ENCODE results near the gene ENPP3. TPM values are rescaled to one million over a fixed set of nuclear protein-coding genes. Genes with fewer than 3 reads are reported as not detected.

Gene ENPP3
- total RNA-seq, 1 experiment from 2014 or later, result not detected

DNA sequence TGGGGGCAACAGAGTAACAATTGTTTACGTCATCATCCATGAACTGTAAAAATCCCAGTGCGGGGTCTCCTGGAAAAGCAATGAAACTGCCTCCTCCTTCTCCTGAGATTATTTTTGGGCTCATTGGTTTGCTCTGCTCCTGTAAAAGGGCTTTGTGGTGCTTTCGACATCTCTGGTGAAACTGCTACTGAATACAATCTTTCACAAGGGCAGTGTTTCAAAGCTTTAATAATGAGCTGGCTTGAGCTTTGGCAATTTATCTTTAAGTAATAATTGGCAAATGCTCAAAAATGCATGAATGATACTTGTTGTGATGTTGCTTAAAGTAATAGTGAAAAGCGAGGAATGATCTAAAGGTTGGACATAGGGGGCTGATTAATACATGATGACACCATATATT lies 127.2 kb downstream of the ENPP3 start:
- POLR2A ChIA-PET, result no interaction called here
- DNase-seq (ENCODE audit: unreplicated experiment), result no peak
- TF ChIP-seq, protein P1, sequence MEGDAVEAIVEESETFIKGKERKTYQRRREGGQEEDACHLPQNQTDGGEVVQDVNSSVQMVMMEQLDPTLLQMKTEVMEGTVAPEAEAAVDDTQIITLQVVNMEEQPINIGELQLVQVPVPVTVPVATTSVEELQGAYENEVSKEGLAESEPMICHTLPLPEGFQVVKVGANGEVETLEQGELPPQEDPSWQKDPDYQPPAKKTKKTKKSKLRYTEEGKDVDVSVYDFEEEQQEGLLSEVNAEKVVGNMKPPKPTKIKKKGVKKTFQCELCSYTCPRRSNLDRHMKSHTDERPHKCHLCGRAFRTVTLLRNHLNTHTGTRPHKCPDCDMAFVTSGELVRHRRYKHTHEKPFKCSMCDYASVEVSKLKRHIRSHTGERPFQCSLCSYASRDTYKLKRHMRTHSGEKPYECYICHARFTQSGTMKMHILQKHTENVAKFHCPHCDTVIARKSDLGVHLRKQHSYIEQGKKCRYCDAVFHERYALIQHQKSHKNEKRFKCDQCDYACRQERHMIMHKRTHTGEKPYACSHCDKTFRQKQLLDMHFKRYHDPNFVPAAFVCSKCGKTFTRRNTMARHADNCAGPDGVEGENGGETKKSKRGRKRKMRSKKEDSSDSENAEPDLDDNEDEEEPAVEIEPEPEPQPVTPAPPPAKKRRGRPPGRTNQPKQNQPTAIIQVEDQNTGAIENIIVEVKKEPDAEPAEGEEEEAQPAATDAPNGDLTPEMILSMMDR (IDR thresholded peaks at IDR 0.05; ENCODE audit: unreplicated experiment), result no peak
- intact Hi-C loops (cut with micrococcal nuclease), result no loop called here
- Mint-ChIP-seq H3K27ac (ENCODE audit: low read depth, unreplicated experiment) (no peak overlapping the region), H3K27me3 (ENCODE audit: insufficient read depth, unreplicated experiment) (no peaks in the 10 kb centered on the region), H3K4me1 (ENCODE audit: insufficient read depth, unreplicated experiment) (peaks cover 6% of the 10 kb centered on the region), H3K4me3 (ENCODE audit: unreplicated experiment) (no peak overlapping the region), H3K9me3 (ENCODE audit: unreplicated experiment) (no peaks in the 10 kb centered on the region), H3K36me3 (ENCODE audit: insufficient read depth, unreplicated experiment) (peaks cover 6% of the 10 kb centered on the region)
- CTCF ChIA-PET, result no interaction called here
- no TSS peak for BruUV-seq (replicated peaks)

DNA sequence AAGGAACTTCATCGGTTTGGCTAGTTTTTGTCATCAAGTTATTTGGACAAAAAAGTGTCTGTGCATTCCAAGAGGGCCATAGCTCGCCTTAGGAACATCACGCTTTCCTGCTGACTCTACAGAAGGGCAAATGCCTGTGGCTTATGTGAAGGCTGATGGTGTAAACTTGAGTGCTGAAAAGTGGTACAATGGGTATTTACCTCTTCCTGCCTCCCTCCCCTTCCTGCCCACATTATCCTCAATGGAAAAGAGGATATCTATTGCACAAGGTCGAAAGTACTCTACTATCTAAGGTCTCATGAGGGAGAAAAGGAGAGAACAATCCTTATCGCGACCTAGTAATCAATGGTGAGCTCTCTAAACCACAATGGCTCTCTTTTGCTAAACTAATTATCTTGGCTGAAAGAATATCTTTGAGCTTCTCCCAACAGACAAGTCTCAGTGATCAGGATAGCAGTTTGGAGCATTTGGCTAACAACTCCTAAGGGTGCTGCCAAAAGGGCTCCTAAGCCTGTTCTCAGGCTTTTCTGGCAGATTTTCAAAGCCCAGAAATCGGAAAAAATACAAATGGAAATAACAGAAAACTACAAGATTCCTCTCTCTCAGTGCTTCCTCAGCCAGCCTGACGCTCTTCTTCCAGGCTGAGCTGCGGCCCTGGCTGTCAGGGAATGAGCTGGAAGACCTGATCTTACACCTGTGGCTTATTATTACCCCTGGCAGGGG lies 128.1 kb downstream of the ENPP3 start:
- Mint-ChIP-seq H3K4me1 (ENCODE audit: insufficient read depth, unreplicated experiment) (peaks cover 6% of the 10 kb centered on the region), H3K4me3 (ENCODE audit: unreplicated experiment) (no peak overlapping the region), H3K9me3 (ENCODE audit: unreplicated experiment) (no peaks in the 10 kb centered on the region), H3K27me3 (ENCODE audit: insufficient read depth, unreplicated experiment) (no peaks in the 10 kb centered on the region), H3K27ac (ENCODE audit: low read depth, unreplicated experiment) (no peak overlapping the region), H3K36me3 (ENCODE audit: insufficient read depth, unreplicated experiment) (peaks cover 6% of the 10 kb centered on the region)
- BruUV-seq (replicated peaks), result no TSS peak
- ChIA-PET POLR2A (no interaction called here), CTCF (no interaction called here)
- TF ChIP-seq, protein P1 (IDR thresholded peaks at IDR 0.05; ENCODE audit: unreplicated experiment), result no peak
- no peak for DNase-seq (ENCODE audit: unreplicated experiment)
- intact Hi-C loops (cut with micrococcal nuclease), result no loop called here

DNA sequence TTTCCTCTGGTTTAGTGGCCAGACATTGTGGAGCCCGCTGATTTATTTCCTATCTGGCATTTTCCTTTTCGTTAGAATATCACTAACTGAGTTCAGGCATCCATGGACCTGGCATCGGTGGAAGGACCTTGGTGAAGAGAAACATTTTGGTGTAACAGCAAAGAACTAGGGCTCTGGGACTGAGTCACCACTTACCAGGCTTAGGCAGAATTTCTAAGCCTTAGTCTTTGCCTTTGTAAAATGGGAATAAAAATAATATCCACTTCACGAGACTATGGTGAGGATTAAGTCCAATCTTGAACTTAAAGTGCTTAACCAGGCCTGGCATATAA lies 128.7 kb downstream of the ENPP3 start:
- TF ChIP-seq, protein P1 (IDR thresholded peaks at IDR 0.05; ENCODE audit: unreplicated experiment), result no peak
- intact Hi-C loops (cut with micrococcal nuclease), result no loop called here
- POLR2A ChIA-PET, result no interaction called here
- DNase-seq (ENCODE audit: unreplicated experiment), result no peak
- Mint-ChIP-seq H3K27me3 (ENCODE audit: insufficient read depth, unreplicated experiment) (no peaks in the 10 kb centered on the region), H3K4me1 (ENCODE audit: insufficient read depth, unreplicated experiment) (peaks cover 6% of the 10 kb centered on the region), H3K27ac (ENCODE audit: low read depth, unreplicated experiment) (no peak overlapping the region), H3K36me3 (ENCODE audit: insufficient read depth, unreplicated experiment) (peaks cover 6% of the 10 kb centered on the region), H3K9me3 (ENCODE audit: unreplicated experiment) (no peaks in the 10 kb centered on the region), H3K4me3 (ENCODE audit: unreplicated experiment) (no peak overlapping the region)
- no TSS peak for BruUV-seq (replicated peaks)
- CTCF ChIA-PET, result no interaction called here

DNA sequence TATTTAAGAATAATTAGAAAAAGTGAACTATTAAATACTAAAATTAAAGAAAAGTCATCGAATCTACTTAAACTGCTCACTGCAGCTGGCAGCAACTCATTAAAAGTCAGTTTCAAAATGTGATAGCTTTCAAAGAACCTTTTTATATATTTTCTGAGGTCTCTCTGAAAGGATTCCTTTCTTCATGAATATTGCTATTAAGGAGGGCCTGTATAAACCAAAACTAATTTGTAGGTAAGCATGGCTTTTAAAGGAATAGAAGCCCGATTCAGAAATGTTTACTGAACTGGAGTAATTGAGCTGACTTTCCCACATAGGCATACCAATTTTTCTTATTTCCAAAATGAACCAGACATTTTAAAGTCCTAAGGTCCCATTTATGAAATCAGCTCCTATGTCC lies 129.5 kb downstream of the ENPP3 start:
- Mint-ChIP-seq H3K4me3 (ENCODE audit: unreplicated experiment) (no peak overlapping the region), H3K36me3 (ENCODE audit: insufficient read depth, unreplicated experiment) (peaks cover 6% of the 10 kb centered on the region), H3K4me1 (ENCODE audit: insufficient read depth, unreplicated experiment) (peaks cover 5% of the 10 kb centered on the region), H3K27me3 (ENCODE audit: insufficient read depth, unreplicated experiment) (no peaks in the 10 kb centered on the region), H3K27ac (ENCODE audit: low read depth, unreplicated experiment) (no peak overlapping the region), H3K9me3 (ENCODE audit: unreplicated experiment) (no peaks in the 10 kb centered on the region)
- intact Hi-C loops (cut with micrococcal nuclease), result no loop called here
- CTCF ChIA-PET, result interaction anchor here (0.7 to 0.9 kb wide), 2 partner anchors 103 to 149 kb away, joined by 3 to 4 read pairs; no protein-coding TSS in a partner anchor
- DNase-seq (ENCODE audit: unreplicated experiment), result no peak
- POLR2A ChIA-PET, result no interaction called here
- no TSS peak for BruUV-seq (replicated peaks)
- TF ChIP-seq, protein P1 (IDR thresholded peaks at IDR 0.05; ENCODE audit: unreplicated experiment), result no peak
